ENCODE measurements around the gene UPP2. TPM values are rescaled to one million over a fixed set of nuclear protein-coding genes. Genes with fewer than 3 reads are reported as not detected.

Gene UPP2
- total and polyA plus RNA-seq, 2 donors (not counting 1 experiment from before 2014, with no cell fraction given), result not detected

GRCh38 chr2:158135096-158135495 lies 33.4 kb downstream of the UPP2 start:
- no peak overlapping the region for H3K4me2 ChIP-seq (replicated peaks; ENCODE audit: low read depth, low read length, poor library complexity, severe bottlenecking)
- CTCF ChIA-PET, result no interaction called here
- Mint-ChIP-seq H3K27ac (no peak overlapping the region), H3K27me3 (peaks cover 12% of the 10 kb centered on the region), H3K4me3 (no peak overlapping the region), H3K4me1 (no peaks in the 10 kb centered on the region), H3K9me3 (ENCODE audit: insufficient read depth) (no peaks in the 10 kb centered on the region)
- H3K27me3 ChIP-seq (replicated peaks in 1 of 4; ENCODE audit: control extremely low read depth in 1 of 4, control insufficient read depth in 3 of 4, insufficient read depth in 4 of 4, low read length in 3 of 4), result no peaks in the 10 kb centered on the region
- no peak overlapping the region for H3K9ac ChIP-seq (ENCODE audit: low read length)
- no peak overlapping the region for H2AFZ ChIP-seq (ENCODE audit: insufficient read depth, low read depth, low read length, poor library complexity, severe bottlenecking)
- intact Hi-C loops (cut with micrococcal nuclease), result no loop called here
- no CpG with 5 or more reads among the region's 1 CpG for WGBS (ENCODE audit: insufficient coverage)
- ATAC-seq (ENCODE audit: low read depth) (no peak), DNase-seq (no peak)
- POLR2A ChIA-PET, result no interaction called here
- H3K36me3 ChIP-seq (replicated peaks in 1 of 2; ENCODE audit: control extremely low read depth in 1 of 2, control insufficient read depth in 1 of 2, extremely low read depth in 1 of 2, insufficient read depth in 2 of 2, low read length in 1 of 2), result no peaks in the 10 kb centered on the region
- no peaks in the 10 kb centered on the region for H4K20me1 ChIP-seq (ENCODE audit: control insufficient read depth, insufficient read depth, low read length, poor library complexity, severe bottlenecking)
- no peaks in the 10 kb centered on the region for H3K4me1 ChIP-seq (ENCODE audit: control insufficient read depth in 2 of 2, insufficient read depth in 2 of 2, low read length in 2 of 2)
- no peak for TF ChIP-seq CTCF (IDR thresholded peaks at IDR 0.05)
- no peak for TF ChIP-seq EZH2 (IDR thresholded peaks at IDR 0.05; ENCODE audit: borderline replicate concordance, insufficient read depth, low read depth, low read length, poor library complexity, severe bottlenecking)
- no peak overlapping the region for H3K27ac ChIP-seq (ENCODE audit: low read length in 2 of 2)
- no peaks in the 10 kb centered on the region for H3K79me2 ChIP-seq (ENCODE audit: control insufficient read depth, insufficient read depth, low read length)
- H3K4me3 ChIP-seq (ENCODE audit: control extremely low read depth in 1 of 5, extremely low read depth in 1 of 5, insufficient read depth in 1 of 5, low read depth in 2 of 5, low read length in 4 of 5), result no peak overlapping the region
- no peaks in the 10 kb centered on the region for H3K9me3 ChIP-seq (ENCODE audit: control extremely low read depth in 1 of 3, control insufficient read depth in 2 of 3, insufficient read depth in 1 of 3, low read length in 2 of 3)

- 66% methylated on average over 3 of the region's 5 CpGs for WGBS (ENCODE audit: insufficient coverage)
- ATAC-seq (ENCODE audit: low read depth), result no peak
- no peak overlapping the region for H3K4me3 Mint-ChIP-seq
These were observed 36.6 kb downstream of the UPP2 start for GRCh38 chr2:158138255-158138654.

More at GRCh38 chr2:158138255-158138654, 36.6 kb downstream of the UPP2 start:
- intact Hi-C loops (cut with micrococcal nuclease), result no loop called here
- POLR2A ChIA-PET, result no interaction called here
- Histone ChIP-seq H2AFZ (ENCODE audit: insufficient read depth, low read depth, low read length, poor library complexity, severe bottlenecking) (no peak overlapping the region), H3K4me2 (replicated peaks; ENCODE audit: low read depth, low read length, poor library complexity, severe bottlenecking) (no peak overlapping the region), H3K9me3 (ENCODE audit: control extremely low read depth in 1 of 3, control insufficient read depth in 2 of 3, insufficient read depth in 1 of 3, low read length in 2 of 3) (no peaks in the 10 kb centered on the region), H3K4me1 (ENCODE audit: control insufficient read depth in 2 of 2, insufficient read depth in 2 of 2, low read length in 2 of 2) (no peaks in the 10 kb centered on the region), H4K20me1 (ENCODE audit: control insufficient read depth, insufficient read depth, low read length, poor library complexity, severe bottlenecking) (no peaks in the 10 kb centered on the region), H3K79me2 (ENCODE audit: control insufficient read depth, insufficient read depth, low read length) (no peaks in the 10 kb centered on the region), H3K9ac (ENCODE audit: low read length) (no peak overlapping the region), H3K4me3 (ENCODE audit: control extremely low read depth in 1 of 5, extremely low read depth in 1 of 5, insufficient read depth in 1 of 5, low read depth in 2 of 5, low read length in 4 of 5) (no peak overlapping the region), H3K27me3 (replicated peaks in 1 of 4; ENCODE audit: control extremely low read depth in 1 of 4, control insufficient read depth in 3 of 4, insufficient read depth in 4 of 4, low read length in 3 of 4) (no peaks in the 10 kb centered on the region), H3K36me3 (replicated peaks in 1 of 2; ENCODE audit: control extremely low read depth in 1 of 2, control insufficient read depth in 1 of 2, extremely low read depth in 1 of 2, insufficient read depth in 2 of 2, low read length in 1 of 2) (no peaks in the 10 kb centered on the region), H3K27ac (ENCODE audit: low read length in 2 of 2) (no peak overlapping the region)
- TF ChIP-seq EZH2 (IDR thresholded peaks at IDR 0.05; ENCODE audit: borderline replicate concordance, insufficient read depth, low read depth, low read length, poor library complexity, severe bottlenecking) (no peak), CTCF (IDR thresholded peaks at IDR 0.05) (no peak)
- Mint-ChIP-seq H3K27me3 (peaks cover 13% of the 10 kb centered on the region), H3K4me1 (peaks cover 5% of the 10 kb centered on the region), H3K9me3 (ENCODE audit: insufficient read depth) (no peaks in the 10 kb centered on the region), H3K27ac (no peak overlapping the region)
- no peak for DNase-seq
- CTCF ChIA-PET, result interaction anchor here (0.9 kb wide), 1 partner anchor 616 kb away, joined by 3 read pairs; no protein-coding TSS in a partner anchor
